Psoas muscle (tissue), 8 donors: ENCODE measurements around the gene USP28. TPM values are rescaled to one million over a fixed set of nuclear protein-coding genes. Genes with fewer than 3 reads are reported as not detected.
A peak's percentile ranks its signal among the peaks of the same experiment; 100 is the strongest.
"Not testable (repeated sequence)": the region's sequence is repeated elsewhere in the genome, so short reads cannot be mapped to it uniquely, and the experiment has no call there.

ENCODE experiments used
- ATAC-seq, 4 donors: fragments of 200-7000 bp; cut with Tn5 transposase; one replicate each; pipeline ENCODE4 v1.9.1; 2020; ENCODE audit warnings: moderate library complexity in 3 of 4, mild to moderate bottlenecking in 2 of 4
- DNase-seq, 2 donors: peaks; one replicate each; pipeline ENCODE4 v3.0.0-alpha.2; 2020
- H3K27ac ChIP-seq: fragments of 200-600 bp; one replicate; pipeline ENCODE4 v1.8.0; 2022
- H3K27me3 ChIP-seq, 3 donors: fragments of 200-600 bp in 1 of 3; one replicate each; pipeline versions ENCODE4 v1.6.1 to v1.8.0; 2013 to 2022; ENCODE audit warnings: low read length in 2 of 3, mild to moderate bottlenecking in 2 of 3, moderate library complexity in 1 of 3; ENCODE audit not compliant: insufficient read depth in 3 of 3
- H3K36me3 ChIP-seq, 2 donors: fragments of 200-600 bp in 1 of 2; one replicate each; pipeline versions ENCODE4 v1.6.1 to v1.8.0; 2013 to 2022; ENCODE audit warnings: low read depth in 1 of 2, mild to moderate bottlenecking in 1 of 2, moderate library complexity in 1 of 2; ENCODE audit not compliant: insufficient read depth in 1 of 2
- H3K4me1 ChIP-seq: fragments of 200-600 bp; one replicate; pipeline ENCODE4 v1.8.0; 2022
- H3K4me3 ChIP-seq: fragments of 200-600 bp; one replicate; pipeline ENCODE4 v1.8.0; 2022; ENCODE audit warnings: mild to moderate bottlenecking
- H3K9me3 ChIP-seq: fragments of 200-600 bp; one replicate; pipeline ENCODE4 v1.8.0; 2022
- CTCF ChIP-seq: fragments of 200-600 bp; IDR thresholded peaks from one replicate; pipeline ENCODE4 v1.8.0; 2022; ENCODE audit warnings: antibody characterized with exemption
- WGBS, 3 donors: extraction: QIAGEN DNeasy Blood & Tissue Kit; methylation state at CpG; one replicate each; pipeline versions ENCODE4 v1.1.6 to v1.1.7; 2013; 5-methylcytosine and 5-hydroxymethylcytosine counted together
- intact Hi-C, 2 donors: fragments of 100-400 bp; cut with DNase I; formaldehyde crosslinking; loops; one replicate each; pipeline versions ENCODE4 v1.11.0 to v1.14.2; 2022
- polyA plus RNA-seq, 3 donors: library from polyadenylated mRNA; stranded (reverse); fragments of 200-250 nt; gene quantifications; one replicate each; pipeline ENCODE4 v1.2.3, GENCODE V29; 2013
- total RNA-seq, 4 donors: library from RNA; stranded (reverse); fragmentation: NEBNext Ultra II Directional in 2 of 4; extraction: Animal tissue kit (Norgen Biotek cat#: 25700) in 2 of 4; gene quantifications; one replicate each; pipeline versions ENCODE4 v1.2.1 to v1.2.4, GENCODE V29; 2021 to 2023
- donor health status: healthy with polysubstance abuse.
- donor health status: DM: no; HTN: no; CAD: no; lungs with moderate emphysema.
- donor health status: Bipolar disorder and iron deficiency.
- donor health status: healthy.
- donor health status: DM: yes; HTN: yes; CAD: no.
- donor health status: DM: no; HTN: no; CAD: no.
- donor health status: DM: no; HTN: no; CAD: no.
- donor health status: DM: yes; HTN: yes; CAD: no.

The USP28 gene
- total and polyA plus RNA-seq, 7 donors = 35.4 to 224 (median 112) TPM

DNA sequence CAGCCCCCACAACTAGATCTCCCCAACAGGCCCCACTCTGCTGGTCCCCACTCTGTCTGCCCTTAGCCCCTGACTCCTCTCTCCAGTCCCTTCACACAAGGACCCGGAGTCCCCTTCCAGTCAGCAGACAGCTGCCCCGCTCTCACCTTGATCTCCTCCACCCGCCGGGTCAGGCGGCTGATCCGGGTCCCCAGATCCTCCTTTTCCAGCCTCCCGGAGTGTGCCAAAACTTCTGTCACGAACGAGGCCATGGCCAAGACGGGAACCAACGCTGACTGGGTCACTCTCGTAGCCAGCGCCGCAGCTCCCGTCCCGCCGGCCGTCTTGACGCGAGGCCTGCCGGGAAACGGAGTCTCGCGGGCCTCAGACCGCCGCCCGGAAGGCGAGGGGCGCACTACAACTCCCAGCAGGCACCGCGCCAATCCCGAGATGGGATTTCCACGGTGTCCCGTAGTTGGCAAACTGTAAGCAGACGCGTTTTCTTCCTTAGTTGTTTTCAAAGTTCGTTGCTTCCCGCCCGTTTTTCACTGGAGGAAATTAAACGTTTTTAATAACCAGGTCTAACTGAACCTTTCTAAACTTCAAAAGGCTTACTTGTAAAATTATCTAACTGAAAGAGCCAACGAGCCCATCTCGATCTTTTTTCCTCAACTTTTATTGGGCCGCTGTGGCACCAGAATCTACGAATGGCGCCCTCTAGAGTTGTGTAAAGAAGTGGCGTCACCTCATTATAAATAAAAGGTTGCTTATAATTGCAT is 101.8 kb downstream of the USP28 start, which contains the start of gene ZW10:
Gene ZW10, minus strand, starts transcription at position 277 of the 758 bp plus-strand sequence. Its CDS starts 26 bp downstream, at position 251.
- WGBS, 3 donors = 0 to 1% (median 1%) methylated on average over 46 of the region's 46 CpGs
- peak within 1 kb of the TSS; percentile 75 for H3K4me3 ChIP-seq
- peak within 1 kb of the TSS; percentile 83 for H3K27ac ChIP-seq
- DNase-seq = peak; percentile 99
- peak; percentile 92 to 97 (median 94) for ATAC-seq
- H3K36me3 ChIP-seq = peaks cover 2 to 26% of the 10 kb centered on the region in 2 donors
- TF ChIP-seq CTCF = peak; percentile 77
- no peaks in the 10 kb centered on the region for H3K27me3 ChIP-seq
- intact Hi-C loops = no loop called here
- peaks cover 14% of the 10 kb centered on the region for H3K4me1 ChIP-seq
- no peaks in the 10 kb centered on the region for H3K9me3 ChIP-seq

- no peaks in the 10 kb centered on the region for H3K9me3 ChIP-seq
- H3K27ac ChIP-seq = peak overlapping the region; percentile 83
- intact Hi-C loops = no loop called here
- ATAC-seq (peak; percentile 22 to 38 (median 32)), DNase-seq (no peak)
- H3K27me3 ChIP-seq = no peaks in the 10 kb centered on the region
- H3K4me1 ChIP-seq = peaks cover 12% of the 10 kb centered on the region
- peak overlapping the region; percentile 75 for H3K4me3 ChIP-seq
- 0 to 1% (median 0%) methylated on average over 10 of the region's 10 CpGs for WGBS, 3 donors
- H3K36me3 ChIP-seq = peaks cover 2 to 31% of the 10 kb centered on the region in 2 donors
- TF ChIP-seq CTCF = no peak
These were observed 102.3 kb downstream of the USP28 start for GRCh38 chr11:113773092-113773415.

GRCh38 chr11:113771964-113772363 is 103.4 kb downstream of the USP28 start:
- WGBS, 3 donors = 70 to 90% (median 82%) methylated on average over 3 of the region's 3 CpGs
- Histone ChIP-seq H3K27ac (no peak overlapping the region), H3K27me3 (no peaks in the 10 kb centered on the region), H3K4me3 (peak overlapping the region; percentile 75), H3K36me3 (peaks cover 6 to 42% of the 10 kb centered on the region in 2 donors), H3K9me3 (no peaks in the 10 kb centered on the region), H3K4me1 (peaks cover 12% of the 10 kb centered on the region)
- TF ChIP-seq CTCF = no peak
- DNase-seq (no peak), ATAC-seq (no peak)
- intact Hi-C loops = no loop called here

GRCh38 chr11:113764527-113765219 is 110.7 kb downstream of the USP28 start:
- Histone ChIP-seq H3K4me3 (no peak overlapping the region), H3K27me3 (no peaks in the 10 kb centered on the region), H3K9me3 (no peaks in the 10 kb centered on the region), H3K4me1 (peaks cover 1% of the 10 kb centered on the region), H3K27ac (no peak overlapping the region), H3K36me3 (peaks cover 7 to 80% of the 10 kb centered on the region in 2 donors)
- WGBS, 3 donors = 88 to 93% (median 91%) methylated on average over 2 of the region's 2 CpGs
- TF ChIP-seq CTCF = no peak
- no peak for ATAC-seq
- intact Hi-C loops = no loop called here
- DNase-seq = no peak

DNA sequence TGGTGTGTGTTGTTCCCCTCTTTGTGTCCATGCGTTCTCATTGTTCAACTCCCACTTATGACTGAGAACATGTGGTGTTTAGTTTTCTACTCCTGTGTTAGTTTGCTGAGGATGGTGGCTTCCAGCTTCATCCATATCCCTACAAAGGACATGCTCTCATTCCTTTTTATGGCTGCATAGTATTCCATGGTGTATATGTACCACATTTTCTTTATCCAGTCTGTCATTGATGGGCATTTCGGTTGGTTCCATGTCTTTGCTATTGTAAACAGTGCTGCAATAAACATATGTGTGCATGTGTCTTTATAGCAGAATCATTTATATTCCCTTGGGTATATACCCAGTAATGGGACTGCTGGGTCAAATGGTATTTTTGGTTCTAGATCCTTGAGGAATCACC is 112.3 kb downstream of the USP28 start:
- intact Hi-C loops, H3K27ac ChIP-seq: not testable (repeated sequence)
- WGBS, 3 donors = 89 to 98% (median 95%) methylated on average over 2 of the region's 2 CpGs

More for the DNA sequence above, 112.3 kb downstream of the USP28 start:
- H3K4me3 ChIP-seq, H3K4me1 ChIP-seq, H3K27me3 ChIP-seq, DNase-seq, H3K9me3 ChIP-seq, ATAC-seq: not testable (repeated sequence)
- H3K36me3 ChIP-seq = peaks cover 7 to 80% of the 10 kb centered on the region in 2 donors
